HG02840 (cell line): Measurements from ENCODE around the gene OLFM4.

Experiments
- ATAC-seq: cut with Tn5 transposase; IDR thresholded peaks from one replicate; pipeline ENCODE4 v1.9.1; 2021; ENCODE audit warnings: mild to moderate bottlenecking, moderate library complexity, moderate number of reproducible peaks; ENCODE audit not compliant: unreplicated experiment, low FRiP score

The OLFM4 gene, protein sequence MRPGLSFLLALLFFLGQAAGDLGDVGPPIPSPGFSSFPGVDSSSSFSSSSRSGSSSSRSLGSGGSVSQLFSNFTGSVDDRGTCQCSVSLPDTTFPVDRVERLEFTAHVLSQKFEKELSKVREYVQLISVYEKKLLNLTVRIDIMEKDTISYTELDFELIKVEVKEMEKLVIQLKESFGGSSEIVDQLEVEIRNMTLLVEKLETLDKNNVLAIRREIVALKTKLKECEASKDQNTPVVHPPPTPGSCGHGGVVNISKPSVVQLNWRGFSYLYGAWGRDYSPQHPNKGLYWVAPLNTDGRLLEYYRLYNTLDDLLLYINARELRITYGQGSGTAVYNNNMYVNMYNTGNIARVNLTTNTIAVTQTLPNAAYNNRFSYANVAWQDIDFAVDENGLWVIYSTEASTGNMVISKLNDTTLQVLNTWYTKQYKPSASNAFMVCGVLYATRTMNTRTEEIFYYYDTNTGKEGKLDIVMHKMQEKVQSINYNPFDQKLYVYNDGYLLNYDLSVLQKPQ

DNA sequence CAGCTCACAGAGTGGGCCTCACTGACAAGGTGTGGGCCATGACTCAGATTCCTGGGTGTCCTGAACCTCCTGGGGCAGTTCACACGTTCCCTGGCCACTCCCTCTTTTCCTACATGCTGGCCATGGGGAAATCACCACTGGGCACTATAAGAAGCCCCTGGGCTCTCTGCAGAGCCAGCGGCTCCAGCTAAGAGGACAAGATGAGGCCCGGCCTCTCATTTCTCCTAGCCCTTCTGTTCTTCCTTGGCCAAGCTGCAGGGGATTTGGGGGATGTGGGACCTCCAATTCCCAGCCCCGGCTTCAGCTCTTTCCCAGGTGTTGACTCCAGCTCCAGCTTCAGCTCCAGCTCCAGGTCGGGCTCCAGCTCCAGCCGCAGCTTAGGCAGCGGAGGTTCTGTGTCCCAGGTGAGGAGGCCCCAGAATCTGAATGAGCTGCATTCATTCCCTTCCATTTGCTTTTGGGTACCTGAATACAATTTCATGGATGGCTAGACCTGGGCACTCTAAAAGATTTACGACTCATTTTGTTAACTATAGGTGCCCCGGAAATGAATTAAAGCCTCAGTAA lies at the start of gene OLFM4:
Gene OLFM4, plus strand, starts transcription at position 177 of the 567 bp plus-strand sequence. Its CDS starts 24 bp downstream, at position 201.
- no peak for ATAC-seq

DNA sequence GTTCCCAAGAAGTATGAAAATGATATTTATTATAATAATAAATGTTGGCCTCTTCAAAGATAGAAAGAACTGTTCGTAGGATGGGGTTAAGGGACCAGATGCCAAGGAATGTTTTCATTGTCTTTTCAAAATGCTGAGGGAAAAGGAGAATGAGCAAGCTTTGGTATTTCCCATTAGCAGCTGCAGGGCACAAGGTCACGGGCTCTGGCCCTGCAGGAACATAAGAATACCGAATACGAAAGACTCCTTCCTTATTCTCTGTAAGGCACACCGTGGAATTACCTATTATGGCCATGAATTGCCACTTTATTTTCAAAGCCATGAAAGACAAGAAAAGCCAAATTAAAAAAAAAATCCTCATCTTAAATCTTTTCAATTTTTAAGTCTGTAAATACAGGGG lies 49.6 kb upstream of the OLFM4 start:
- no peak for ATAC-seq

DNA sequence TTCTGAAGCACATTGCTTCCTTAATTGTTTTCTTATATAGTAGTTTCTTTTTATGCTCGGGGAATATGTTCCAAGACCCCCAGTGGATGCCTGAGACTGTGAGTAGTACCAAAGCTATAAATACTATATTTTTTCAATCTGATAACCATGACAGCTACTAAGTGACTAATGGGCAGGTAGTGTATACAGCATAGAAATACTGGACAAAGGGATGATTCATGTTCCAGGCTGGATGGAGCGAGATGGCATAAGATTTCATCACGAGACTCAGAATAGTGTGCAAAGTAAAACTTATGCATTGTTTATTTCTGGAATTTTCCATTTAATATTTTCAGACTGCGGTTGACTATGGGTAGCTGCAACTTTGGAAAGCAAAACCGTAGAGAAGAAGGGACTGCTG lies 47.9 kb upstream of the OLFM4 start:
- ATAC-seq, result no peak

DNA sequence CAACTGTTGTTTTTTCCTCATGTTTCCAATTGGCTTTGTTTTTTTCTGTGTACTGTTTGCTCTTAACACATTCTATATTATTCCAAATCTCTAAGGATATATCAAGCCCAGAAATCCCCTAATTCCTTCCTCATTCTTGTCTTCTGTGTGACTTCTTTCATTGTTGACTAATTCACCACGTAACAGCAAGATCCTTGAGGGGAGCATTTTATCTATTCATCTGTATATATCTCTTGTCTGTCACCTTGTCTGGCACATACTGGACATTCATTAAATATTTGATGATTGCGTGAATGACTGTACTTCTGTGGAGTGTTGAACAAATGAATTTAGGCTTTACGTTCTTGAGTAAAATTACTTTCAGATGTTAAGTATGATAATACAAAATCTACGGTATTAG lies 44.8 kb upstream of the OLFM4 start:
- no peak for ATAC-seq

DNA sequence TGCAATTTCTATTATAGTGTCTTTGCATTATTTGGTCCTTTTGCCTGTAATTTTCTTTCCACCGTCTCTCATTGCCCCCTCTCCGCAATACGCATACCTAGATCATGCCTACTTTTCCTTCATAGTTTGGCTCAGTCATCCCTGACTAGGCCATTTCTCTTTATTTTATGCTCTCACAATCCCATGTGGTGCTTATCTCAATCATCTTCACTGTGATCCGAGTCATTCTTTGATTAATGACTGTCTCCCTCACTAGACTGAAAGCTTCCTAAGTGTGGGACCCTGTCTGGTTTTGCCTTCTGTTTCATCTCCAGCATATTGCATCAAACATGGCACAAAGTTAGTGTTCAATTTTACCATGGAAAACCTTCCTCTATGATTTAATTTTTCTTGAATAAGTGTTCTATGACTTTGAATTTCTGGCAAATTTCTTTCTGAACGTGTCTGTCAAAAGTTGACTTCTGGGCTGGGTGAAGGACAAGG lies 43.7 kb upstream of the OLFM4 start:
- ATAC-seq, result no peak

DNA sequence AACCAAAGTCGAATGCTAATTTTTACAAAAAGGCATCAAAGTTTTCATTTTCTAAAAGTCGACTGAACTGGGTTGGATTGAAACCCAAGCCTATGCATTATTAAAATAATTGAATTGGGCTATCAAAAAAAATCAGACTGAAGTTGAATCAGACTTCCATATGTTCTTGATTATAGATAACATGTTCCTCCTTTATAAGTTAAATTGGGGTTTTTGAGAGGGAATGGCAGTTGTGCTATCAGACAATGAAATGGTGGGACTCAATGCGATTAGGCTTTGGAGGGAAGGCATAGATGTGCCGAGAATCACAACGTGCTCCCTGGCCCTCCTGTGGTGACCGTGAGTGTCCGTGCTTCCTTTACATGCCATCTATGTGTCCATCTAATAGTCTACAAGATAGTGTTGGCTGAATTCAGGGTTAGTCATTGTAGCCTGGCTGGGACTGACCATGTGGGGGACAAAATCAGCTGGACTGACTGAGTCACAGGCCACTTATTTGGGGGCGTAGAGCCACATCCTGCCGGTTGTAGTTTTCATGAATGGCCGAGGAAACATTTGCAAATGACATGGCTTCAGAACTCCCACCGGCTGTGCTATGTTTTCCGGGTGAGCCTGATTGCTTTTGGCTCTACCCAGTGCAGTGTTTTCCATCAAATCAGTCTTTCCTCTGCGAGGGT lies 37.1 kb upstream of the OLFM4 start:
- no peak for ATAC-seq

DNA sequence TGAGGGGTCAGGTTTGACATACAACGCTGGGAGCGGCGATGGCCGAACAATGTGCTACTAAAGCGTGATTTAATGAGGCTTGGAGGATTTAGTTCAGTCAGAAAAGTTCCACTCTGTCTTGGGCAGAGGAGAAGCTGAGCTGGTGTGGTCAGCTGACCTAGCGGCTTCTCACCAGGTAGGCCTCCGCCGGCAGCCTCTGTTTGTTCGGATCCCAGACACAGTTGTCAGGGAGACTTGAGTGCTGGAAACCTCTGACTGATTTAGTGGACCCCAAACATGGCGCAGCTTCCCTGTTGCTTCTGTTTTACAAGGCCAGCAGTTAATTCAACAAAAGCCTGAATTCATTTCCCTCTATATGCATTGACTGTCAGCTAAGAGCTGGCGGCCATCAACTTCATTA lies 36.5 kb upstream of the OLFM4 start:
- ATAC-seq, result no peak

DNA sequence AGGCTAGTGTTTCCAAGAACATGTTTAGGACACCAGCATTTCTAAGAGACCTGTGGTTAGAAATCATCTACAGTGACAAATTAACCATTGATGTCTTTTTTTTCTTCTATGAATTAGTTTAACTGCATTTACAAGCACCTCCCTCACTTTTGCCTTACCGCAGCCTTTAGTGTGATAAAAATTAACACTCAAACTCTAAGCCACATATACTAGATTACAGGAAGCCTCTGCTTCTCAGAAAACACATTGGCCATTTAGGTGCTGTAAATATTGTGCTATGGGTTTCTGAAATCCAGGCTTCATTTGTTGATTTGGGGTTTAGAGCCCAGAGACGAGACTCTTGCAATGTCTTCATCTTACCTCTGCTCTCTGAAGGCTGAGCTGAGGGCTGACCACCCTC lies 34.6 kb upstream of the OLFM4 start:
- ATAC-seq, result no peak

DNA sequence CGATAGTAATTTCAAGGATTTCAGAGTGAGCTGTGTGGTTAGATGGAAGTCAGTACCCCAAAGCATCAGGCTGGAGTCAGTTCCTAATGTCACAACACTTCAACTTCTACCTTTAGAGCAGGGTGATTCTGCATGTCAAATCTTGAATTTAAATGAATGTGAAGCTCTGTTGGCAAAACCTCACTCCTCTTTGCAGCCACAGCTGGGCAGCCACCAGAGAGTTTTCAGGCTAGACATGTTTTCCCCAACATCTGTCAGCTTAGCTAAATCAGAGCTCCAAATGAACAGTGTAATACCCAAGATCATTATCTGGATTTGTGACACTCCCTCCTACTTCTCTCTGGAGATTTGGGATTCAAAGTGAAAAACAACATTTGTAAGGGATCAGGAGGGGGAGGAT lies 33.7 kb upstream of the OLFM4 start:
- no peak for ATAC-seq

DNA sequence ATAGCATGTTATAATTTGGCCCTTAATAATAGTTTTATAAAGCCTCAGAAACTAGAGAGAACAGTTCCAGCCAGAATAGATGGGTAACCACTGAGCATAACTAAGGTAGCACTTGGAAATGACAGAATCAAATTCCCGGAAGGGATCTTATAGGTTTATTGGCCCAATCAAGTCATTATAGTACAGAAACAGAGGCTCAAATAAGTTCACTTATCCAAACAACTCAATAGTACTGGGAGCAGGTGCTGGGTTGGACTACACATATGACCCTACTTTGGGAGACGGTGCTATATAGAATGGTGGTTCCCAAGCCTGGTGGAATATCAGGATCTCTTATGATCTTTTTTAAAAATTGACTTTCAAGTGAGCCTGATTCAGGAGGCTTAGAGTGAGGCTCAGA lies 32.7 kb upstream of the OLFM4 start:
- no peak for ATAC-seq

DNA sequence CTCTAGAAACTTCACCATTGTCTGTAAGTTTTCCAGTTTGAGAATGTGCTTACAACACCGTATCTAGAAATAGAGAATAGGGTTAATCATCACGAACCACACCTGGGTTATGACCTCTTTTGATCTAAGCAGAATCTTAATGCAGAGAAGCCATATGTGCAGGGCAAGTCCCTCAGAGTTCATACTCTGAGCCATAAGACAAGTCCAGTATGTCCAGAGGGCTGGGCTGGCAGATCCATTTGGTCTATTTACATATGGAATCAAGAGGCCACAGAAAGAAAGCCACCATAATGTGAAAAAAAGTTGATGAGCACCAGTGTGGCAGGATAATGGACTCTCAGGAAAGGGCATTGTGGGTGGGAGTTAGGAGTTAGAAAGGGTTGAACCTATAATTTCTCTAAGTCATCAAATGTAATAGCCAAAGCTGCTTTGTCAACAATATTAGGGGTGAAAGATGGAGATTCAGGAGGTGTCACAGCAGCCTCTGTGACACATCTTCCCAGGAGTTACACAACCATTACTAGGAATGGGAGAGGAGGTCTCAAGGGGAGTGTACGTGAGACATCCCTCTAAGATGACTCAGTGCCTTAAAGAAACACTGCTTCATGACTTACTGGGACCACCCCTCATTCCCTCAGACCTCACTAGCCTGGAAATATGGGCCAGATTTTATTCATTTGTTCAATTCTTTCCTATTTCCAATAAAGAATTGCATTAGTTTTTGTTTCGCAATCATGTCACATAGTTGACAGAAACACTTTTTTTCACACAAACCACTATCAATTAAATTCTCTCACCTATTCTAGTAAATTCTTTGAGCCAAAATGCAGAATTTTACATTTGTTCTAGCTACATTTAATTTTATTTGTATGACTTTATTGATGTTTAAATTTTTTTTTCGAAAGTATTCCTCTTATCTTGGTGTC lies 30.4 kb upstream of the OLFM4 start:
- no peak for ATAC-seq

DNA sequence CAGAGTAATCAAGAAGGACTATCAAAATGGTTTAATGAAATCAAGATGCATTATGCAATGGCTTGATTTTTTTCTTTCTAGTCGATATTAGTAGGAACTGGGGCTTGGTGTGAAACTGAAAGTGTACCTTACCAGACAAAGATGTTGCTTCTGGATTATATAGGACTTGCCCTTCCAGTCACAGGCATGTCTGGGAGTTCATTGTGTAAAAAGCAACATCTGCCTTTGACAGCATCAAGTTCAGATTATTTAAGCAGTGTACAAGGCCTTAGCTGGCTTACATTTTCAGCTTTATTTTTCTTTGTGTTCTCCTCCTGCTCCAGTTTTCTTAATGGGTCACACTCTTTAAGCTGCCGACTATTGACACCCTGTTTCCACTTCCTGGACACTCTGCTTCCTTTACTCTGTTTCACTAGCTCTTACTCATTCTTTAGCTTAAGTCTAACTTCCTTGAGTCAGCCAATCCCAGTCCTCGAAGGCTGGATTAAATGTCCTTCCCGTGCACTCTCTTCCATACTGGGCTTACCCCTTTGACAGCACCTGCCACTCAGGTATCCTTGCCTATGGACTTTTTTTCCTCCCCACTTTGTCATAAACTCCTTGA lies 29.4 kb upstream of the OLFM4 start:
- ATAC-seq, result no peak

DNA sequence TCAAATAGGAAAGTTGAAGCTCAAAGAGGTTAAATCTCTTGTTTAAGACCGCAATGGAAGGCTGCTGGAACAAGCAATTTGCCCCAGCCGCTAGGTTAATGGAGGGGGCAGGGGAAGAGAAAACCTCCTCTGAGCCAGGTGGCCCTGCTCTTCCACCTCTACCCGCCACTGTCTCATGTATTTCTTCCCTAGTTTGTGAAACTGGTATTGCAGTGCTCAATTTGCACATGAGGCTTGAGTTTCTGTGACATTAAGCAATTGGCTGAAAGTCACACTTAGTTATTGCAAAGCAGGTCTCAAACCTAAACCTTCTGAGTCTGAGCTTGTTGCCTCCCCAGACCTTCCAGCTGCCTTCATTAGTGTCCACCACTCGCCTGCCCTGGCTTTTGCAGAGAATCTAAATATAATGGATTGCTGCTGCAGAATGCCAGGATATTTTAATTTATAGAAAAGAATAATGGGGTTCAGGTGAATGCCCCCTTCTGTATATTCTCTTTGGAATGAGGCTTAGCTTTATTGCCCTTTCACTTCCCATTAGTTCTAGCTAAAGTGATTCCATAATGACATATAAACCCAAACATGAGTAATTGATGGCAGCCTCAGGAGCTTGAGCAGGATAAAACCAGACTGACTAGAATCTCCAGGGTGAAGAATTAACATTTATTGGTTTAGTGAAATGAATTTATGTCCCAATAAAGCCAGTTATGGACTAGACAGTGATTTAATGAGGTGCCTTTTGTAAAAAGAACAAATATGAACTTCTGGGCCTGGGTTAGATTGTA lies 27.0 kb upstream of the OLFM4 start:
- no peak for ATAC-seq

DNA sequence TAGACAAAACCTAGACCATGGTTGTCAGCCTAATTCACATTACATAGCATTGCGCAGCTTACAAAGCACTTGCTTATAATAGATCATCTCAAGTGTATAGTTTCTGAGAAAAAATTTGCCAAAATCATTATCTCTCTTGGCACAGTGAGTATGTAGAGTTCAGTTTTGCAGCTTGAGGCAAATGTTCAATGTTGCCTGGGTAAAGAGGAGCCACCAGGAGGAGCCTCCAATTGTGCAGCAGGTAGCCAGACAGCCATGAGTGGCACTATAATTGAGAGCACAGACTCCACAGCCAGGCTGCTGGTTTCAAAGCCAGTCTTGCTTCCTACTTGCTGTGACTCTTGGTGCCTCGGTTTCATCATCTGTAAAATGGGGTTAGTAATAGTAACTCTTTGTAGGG lies 24.0 kb upstream of the OLFM4 start:
- no peak for ATAC-seq

DNA sequence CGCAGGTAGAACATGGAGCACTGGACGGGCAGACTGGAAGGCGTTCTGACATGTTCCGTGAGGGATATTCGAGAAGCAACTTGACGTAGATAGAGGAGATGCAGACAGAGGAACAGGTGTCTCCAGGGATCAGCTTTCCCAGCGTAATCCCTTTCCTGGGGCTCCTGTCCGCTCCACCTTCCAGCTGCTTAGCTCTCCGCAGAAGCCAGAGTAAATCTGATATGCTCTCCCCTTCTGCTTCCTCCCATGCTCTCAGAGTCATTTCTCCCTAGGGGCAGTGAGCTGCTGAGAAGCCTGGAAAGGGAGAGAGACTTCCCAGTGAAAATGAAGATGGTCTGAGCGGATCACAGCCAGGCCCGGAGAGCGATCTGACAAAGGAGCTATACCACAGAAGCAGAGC lies 23.0 kb upstream of the OLFM4 start:
- no peak for ATAC-seq

DNA sequence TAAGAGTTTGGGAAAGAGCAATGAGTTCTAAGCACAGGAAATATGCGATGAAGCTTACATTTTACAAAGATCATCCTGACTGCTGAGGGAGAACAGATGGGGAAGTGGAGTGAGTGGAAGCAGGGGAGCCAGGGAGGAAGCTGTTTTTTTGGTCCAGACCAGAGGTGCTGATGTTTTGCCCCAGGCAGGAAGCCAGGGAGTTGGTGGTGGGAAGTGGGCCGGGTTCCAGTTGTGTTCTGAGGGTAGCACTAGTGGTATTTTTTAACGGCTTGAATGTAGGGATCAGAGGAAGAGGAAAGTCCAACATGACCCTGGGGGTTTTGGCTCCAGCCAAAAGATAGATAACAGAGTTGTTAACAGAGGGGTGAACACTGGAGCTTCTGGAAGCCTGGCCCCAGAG lies 20.7 kb upstream of the OLFM4 start:
- no peak for ATAC-seq

DNA sequence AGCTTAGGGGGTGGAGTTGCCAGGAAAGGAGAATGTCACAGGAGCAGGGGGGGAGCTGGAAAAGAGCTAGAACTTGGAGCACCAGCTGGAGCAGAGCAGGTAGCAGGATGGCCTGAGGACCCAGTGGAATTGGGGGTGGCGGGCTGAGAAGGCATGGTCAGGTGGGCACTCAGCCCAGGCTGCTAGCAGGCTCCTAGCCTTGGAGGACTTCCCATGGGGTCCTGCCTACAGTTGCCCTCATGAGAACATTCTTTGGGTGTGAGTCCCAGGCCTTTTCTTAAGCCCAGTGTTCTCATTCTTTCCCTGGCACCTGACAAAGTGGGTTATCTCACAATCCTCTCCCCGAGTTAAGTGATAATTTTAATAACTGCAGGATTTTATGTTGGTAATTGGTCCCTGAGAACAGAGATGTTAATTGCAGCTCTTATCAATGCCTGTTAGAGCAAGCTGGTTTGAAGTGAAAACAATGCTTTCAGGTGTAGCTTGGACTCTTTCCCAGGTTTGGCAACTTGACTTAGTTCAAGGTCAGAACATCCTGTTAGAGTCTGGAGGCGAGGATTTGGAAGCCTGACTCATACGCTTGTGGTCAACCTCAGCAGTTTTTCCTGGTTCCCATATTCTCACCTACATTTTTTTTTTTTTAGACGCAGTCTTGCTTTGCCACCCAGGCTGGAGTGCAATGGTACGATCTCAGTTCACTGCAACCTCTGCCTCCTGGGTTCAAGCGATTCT lies 18.1 kb upstream of the OLFM4 start:
- no peak for ATAC-seq

DNA sequence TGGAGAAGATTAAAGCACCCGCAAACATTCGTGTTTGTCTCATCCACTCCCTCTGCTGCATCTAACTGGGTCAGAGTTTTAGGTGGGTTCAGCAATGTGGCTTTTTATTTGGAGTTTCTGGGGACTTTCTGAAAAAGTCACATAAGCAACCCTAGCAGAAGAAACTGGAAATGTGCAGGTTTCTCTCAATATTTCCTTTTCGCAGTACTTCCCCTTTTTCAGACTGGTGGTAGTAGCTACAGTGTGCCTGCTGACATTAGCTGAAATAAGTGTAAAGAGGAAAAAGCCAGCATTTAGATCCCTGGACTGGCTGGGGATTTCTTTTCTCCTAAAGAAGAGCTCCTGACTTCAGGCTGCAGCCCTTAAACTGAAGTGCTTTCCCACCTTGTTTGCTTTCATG lies 15.9 kb upstream of the OLFM4 start:
- ATAC-seq, result no peak

DNA sequence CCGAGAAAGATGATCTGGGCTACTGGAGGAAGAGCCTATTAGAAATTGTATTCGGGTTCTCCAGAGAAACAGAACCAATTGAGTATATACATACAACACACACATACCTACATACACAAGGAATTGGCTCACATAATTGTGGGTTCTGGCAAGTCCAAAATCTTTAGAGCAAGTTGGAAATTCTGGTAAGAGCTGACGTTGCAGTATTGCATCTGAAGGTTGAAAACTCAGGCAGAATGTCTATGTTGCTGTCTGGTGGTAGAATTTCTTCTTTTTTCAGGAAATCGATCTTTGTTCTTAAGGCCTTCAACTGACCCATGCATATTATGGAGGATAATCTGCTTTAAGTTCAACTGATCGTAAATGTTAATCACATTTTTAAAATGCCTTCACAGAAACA lies 15.5 kb upstream of the OLFM4 start:
- ATAC-seq, result no peak
